Measurements from ENCODE around the gene GRIFIN. TPM values are rescaled to one million over a fixed set of nuclear protein-coding genes. Genes with fewer than 3 reads are reported as not detected.

GRIFIN gene
- total RNA-seq, 2 experiments from 2014 or later = not detected

DNA sequence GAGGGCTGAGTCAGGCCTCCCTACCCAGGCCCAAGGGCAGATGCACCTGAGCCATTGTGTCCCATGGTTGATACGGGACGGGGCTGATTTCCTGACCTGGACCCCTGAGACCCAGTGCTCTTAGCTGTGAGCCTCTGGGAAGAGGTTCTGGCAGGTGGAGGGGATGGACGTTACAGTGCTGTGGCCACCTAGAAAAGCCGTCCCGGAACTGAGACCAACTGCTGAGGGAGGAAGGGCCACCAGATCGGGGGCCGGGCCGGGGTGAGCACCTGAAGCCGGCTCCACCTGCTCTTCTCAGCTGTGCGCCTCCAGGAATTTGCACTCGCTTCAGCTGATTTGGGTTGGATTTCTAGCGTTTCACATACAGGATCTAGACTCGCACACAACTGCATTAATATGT lies 37.4 kb downstream of the GRIFIN start:
- ChIA-PET CTCF (interaction anchor here (0.9 to 1.0 kb wide), 2 partner anchors 16 to 271 kb away, joined by 3 read pairs; no protein-coding TSS in a partner anchor), POLR2A (interaction anchor here (0.7 kb wide), 1 partner anchor 45 kb away, joined by 3 read pairs; no protein-coding TSS in a partner anchor)
- Mint-ChIP-seq H3K27ac (no peak overlapping the region), H3K4me1 (no peaks in the 10 kb centered on the region), H3K36me3 (ENCODE audit: low read depth) (peaks cover 24% of the 10 kb centered on the region), H3K4me3 (no peak overlapping the region), H3K9me3 (no peaks in the 10 kb centered on the region), H3K27me3 (no peaks in the 10 kb centered on the region)
- no peak for DNase-seq

GRCh38 chr7:2438186-2438585 lies 38.0 kb downstream of the GRIFIN start:
- H3K27ac Mint-ChIP-seq = no peak overlapping the region
- no peaks in the 10 kb centered on the region for H3K4me1 Mint-ChIP-seq
- no peaks in the 10 kb centered on the region for H3K9me3 Mint-ChIP-seq
- peaks cover 29% of the 10 kb centered on the region for H3K36me3 Mint-ChIP-seq (ENCODE audit: low read depth)
- DNase-seq = no peak
- ChIA-PET CTCF (interaction anchor here (0.9 kb wide), 1 partner anchor 15 kb away, joined by 3 read pairs; no protein-coding TSS in a partner anchor), POLR2A (no interaction called here)
- no peak overlapping the region for H3K4me3 Mint-ChIP-seq
- H3K27me3 Mint-ChIP-seq = no peaks in the 10 kb centered on the region

DNA sequence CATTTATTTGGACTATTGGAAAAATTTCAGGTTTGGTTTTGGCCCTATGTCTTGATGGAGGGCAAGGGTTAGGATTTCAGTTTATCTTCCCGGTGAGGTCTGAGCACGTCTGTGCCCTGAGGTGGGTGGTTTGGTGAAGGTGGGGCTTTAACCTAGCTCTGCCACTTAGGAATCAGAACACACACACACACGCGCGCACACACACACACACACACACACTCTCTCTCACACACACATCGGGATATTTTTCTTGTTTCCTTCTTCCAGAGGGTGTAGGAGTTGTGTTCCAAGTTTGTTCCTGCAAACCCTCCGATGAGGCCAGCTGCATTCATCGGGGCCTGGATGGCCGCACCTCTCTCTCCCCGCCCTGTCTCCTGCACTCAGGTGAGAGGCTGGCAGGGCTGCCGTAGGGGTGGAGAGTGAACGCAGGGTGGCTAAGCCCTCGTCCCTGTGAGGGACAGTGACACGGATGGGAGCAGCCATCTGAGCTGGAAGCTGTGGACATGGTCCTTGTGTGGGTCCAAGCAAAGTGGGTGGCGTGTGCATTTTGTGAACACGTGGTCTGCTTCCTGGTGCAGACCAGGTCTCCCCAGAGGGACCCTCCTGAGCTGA lies 38.6 kb downstream of the GRIFIN start:
- Mint-ChIP-seq H3K4me3 (no peak overlapping the region), H3K9me3 (no peaks in the 10 kb centered on the region), H3K36me3 (ENCODE audit: low read depth) (peaks cover 32% of the 10 kb centered on the region), H3K27me3 (no peaks in the 10 kb centered on the region), H3K4me1 (no peaks in the 10 kb centered on the region), H3K27ac (no peak overlapping the region)
- CTCF ChIA-PET = interaction anchor here (0.9 kb wide), 1 partner anchor 15 kb away, joined by 3 read pairs; no protein-coding TSS in a partner anchor
- DNase-seq = no peak
- POLR2A ChIA-PET = no interaction called here

DNA sequence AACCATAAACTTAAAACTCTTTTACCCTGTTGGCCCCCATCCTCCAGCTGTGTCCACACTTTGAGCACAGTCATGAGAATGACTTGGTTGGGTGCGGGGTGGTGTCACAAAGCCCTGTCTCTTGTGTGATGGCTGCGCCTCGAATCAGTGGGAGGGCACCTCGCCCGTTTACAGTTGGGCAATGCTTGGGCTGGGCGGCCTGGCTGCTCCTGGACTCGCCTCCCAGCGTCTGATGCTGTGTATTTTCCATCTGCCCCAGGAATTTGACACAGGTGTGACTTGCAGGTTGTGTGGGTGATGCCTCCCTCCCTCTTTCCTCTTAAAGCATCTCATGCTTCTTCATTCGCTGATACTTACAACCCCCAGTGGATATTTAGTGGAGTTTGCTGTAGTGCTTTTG lies 39.1 kb downstream of the GRIFIN start:
- CTCF ChIA-PET = no interaction called here
- no peaks in the 10 kb centered on the region for H3K9me3 Mint-ChIP-seq
- no peak overlapping the region for H3K4me3 Mint-ChIP-seq
- H3K27ac Mint-ChIP-seq = no peak overlapping the region
- peaks cover 35% of the 10 kb centered on the region for H3K36me3 Mint-ChIP-seq (ENCODE audit: low read depth)
- POLR2A ChIA-PET = no interaction called here
- no peaks in the 10 kb centered on the region for H3K4me1 Mint-ChIP-seq
- H3K27me3 Mint-ChIP-seq = no peaks in the 10 kb centered on the region
- no peak for DNase-seq

- Mint-ChIP-seq H3K4me1 (no peaks in the 10 kb centered on the region), H3K36me3 (ENCODE audit: low read depth) (peaks cover 41% of the 10 kb centered on the region), H3K27me3 (no peaks in the 10 kb centered on the region), H3K4me3 (no peak overlapping the region), H3K9me3 (no peaks in the 10 kb centered on the region), H3K27ac (no peak overlapping the region)
- CTCF ChIA-PET = no interaction called here
- POLR2A ChIA-PET = no interaction called here
- no peak for DNase-seq
Measured at GRCh38 chr7:2436341-2437104, 39.7 kb downstream of the GRIFIN start.

GRCh38 chr7:2435146-2435545 lies 41.1 kb downstream of the GRIFIN start:
- no peak overlapping the region for H3K4me3 Mint-ChIP-seq

DNA sequence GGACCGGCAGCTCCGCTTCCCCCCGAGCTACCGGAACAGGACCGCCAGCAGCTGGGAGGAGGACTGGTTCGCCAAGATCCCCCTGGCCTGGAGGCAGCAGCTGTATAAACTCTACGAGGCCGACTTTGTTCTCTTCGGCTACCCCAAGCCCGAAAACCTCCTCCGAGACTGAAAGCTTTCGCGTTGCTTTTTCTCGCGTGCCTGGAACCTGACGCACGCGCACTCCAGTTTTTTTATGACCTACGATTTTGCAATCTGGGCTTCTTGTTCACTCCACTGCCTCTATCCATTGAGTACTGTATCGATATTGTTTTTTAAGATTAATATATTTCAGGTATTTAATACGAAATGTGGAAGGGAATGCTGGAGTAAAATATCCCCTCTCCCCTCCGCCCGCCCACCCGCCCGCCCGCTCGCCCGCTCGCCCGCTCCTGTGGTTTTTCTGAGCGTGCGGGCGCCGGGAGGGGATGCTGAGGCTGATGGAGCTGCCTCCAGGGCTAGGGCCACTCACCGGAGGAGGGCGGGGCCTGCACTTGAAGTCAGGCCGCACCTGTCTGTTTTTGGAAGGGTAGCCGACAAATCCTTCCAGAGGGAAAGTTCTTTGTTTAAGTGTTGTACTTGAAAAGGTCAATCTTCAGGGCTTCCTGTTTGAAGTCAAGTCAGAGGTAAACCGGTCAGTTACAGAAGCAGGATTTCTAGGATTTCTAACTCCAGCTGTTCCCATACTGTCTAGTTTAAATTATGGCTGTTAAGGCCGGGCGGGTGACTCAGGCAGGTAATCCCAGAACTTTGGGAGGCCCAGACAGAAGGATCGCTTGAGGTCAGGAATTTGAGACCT lies 42.3 kb downstream of the GRIFIN start:
- peaks cover 12% of the 10 kb centered on the region for H3K4me1 Mint-ChIP-seq
- H3K36me3 Mint-ChIP-seq (ENCODE audit: low read depth) = peaks cover 55% of the 10 kb centered on the region
- H3K9me3 Mint-ChIP-seq = peaks cover 8% of the 10 kb centered on the region
- CTCF ChIA-PET = interaction anchor here (1.2 to 1.5 kb wide), 3 partner anchors 14 to 35 kb away, joined by 3 read pairs; no protein-coding TSS in a partner anchor
- DNase-seq = no peak
- no peak overlapping the region for H3K27ac Mint-ChIP-seq
- no peak overlapping the region for H3K4me3 Mint-ChIP-seq
- H3K27me3 Mint-ChIP-seq = no peaks in the 10 kb centered on the region
- POLR2A ChIA-PET = no interaction called here

More at GRCh38 chr7:2435146-2435545, 41.1 kb downstream of the GRIFIN start:
- peaks cover 3% of the 10 kb centered on the region for H3K4me1 Mint-ChIP-seq
- DNase-seq = no peak
- no peak overlapping the region for H3K27ac Mint-ChIP-seq
- ChIA-PET POLR2A (no interaction called here), CTCF (no interaction called here)
- no peaks in the 10 kb centered on the region for H3K27me3 Mint-ChIP-seq
- H3K9me3 Mint-ChIP-seq = peaks cover 6% of the 10 kb centered on the region
- H3K36me3 Mint-ChIP-seq (ENCODE audit: low read depth) = peaks cover 47% of the 10 kb centered on the region

- no peak overlapping the region for H3K27ac Mint-ChIP-seq
- no peak overlapping the region for H3K4me3 Mint-ChIP-seq
- no peak for DNase-seq
- peaks cover 55% of the 10 kb centered on the region for H3K36me3 Mint-ChIP-seq (ENCODE audit: low read depth)
- no peaks in the 10 kb centered on the region for H3K27me3 Mint-ChIP-seq
- ChIA-PET CTCF (interaction anchor here (0.6 to 1.8 kb wide), 6 partner anchors 15 to 35 kb away, joined by 3 to 5 read pairs (median 4); no protein-coding TSS in a partner anchor), POLR2A (no interaction called here)
- H3K9me3 Mint-ChIP-seq = peaks cover 8% of the 10 kb centered on the region
- peaks cover 17% of the 10 kb centered on the region for H3K4me1 Mint-ChIP-seq
Measured at GRCh38 chr7:2432910-2433712, 43.1 kb downstream of the GRIFIN start.

DNA sequence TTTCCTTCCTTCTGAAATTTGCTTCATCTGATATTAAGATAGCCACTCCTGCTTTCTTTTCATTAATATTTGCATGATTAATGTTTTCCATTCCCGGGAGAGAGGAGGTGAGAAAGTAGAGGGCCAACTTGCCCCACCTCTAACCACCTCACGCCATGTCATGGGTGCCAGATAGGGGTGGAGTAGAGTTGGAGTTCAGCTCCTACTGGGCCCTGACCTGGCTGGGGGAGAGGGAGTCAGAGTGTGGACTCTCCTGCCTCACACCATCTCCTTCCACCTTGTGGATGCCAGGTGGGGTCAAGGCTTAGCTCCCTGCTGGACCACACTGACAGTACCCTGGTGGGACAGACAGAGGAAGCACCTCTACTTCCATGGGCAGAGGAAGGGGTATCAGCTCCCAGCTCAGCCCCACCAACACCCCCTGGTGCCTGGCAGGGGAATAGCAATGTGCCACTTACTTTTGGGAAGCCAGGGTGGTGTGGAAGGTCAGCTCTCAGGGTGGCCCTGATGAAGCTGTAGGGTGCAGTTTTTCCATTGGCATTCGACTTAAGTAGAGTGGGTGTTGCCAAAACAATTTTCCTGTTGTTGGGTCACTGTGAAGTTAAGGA lies 44.8 kb downstream of the GRIFIN start:
- peak; percentile 31 for DNase-seq
- H3K27ac Mint-ChIP-seq = no peak overlapping the region
- CTCF ChIA-PET = interaction anchor here (0.7 to 1.8 kb wide), 10 partner anchors 8 to 256 kb away, joined by 3 to 5 read pairs (median 4); partner anchors contain the start of gene CHST12
- peaks cover 47% of the 10 kb centered on the region for H3K36me3 Mint-ChIP-seq (ENCODE audit: low read depth)
- H3K4me1 Mint-ChIP-seq = peaks cover 23% of the 10 kb centered on the region
- POLR2A ChIA-PET = no interaction called here
- peaks cover 8% of the 10 kb centered on the region for H3K9me3 Mint-ChIP-seq
- no peak overlapping the region for H3K4me3 Mint-ChIP-seq
- H3K27me3 Mint-ChIP-seq = no peaks in the 10 kb centered on the region

DNA sequence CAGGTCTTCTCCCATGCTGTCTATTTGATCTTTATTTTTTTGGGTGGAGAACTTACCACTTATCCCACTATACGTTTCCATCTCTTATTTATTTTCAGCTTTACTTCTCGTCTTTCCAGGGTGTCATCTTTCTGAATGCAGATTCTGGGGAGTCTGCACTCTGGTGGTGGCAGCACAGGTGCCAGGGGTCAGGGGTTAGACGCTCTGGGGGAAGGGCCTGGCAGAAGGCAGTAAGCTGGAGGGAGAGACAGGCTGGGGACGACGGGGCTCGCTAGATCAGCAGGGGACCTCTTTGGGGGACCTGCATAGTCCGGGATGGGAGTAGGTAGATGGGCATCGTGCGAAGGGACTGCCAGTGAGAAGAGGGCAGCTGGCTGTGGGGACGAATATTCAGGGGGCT lies 50.4 kb downstream of the GRIFIN start:
- Mint-ChIP-seq H3K27me3 (no peaks in the 10 kb centered on the region), H3K27ac (no peak overlapping the region), H3K9me3 (peaks cover 3% of the 10 kb centered on the region), H3K4me1 (peaks cover 30% of the 10 kb centered on the region), H3K4me3 (no peak overlapping the region), H3K36me3 (ENCODE audit: low read depth) (peaks cover 15% of the 10 kb centered on the region)
- no peak for DNase-seq
- POLR2A ChIA-PET = no interaction called here
- CTCF ChIA-PET = interaction anchor here (0.7 to 0.8 kb wide), 3 partner anchors 43 to 311 kb away, joined by 3 read pairs; no protein-coding TSS in a partner anchor

All from activated CD4-positive, alpha-beta T cell treated with anti-CD3 and anti-CD28 coated beads, Interleukin-2, amount 10 ng/mL, durations not matched to agents 7 days and 5 days (primary cell).